AG09319 (cell line): ENCODE results near the gene THOP1.

ENCODE experiments used
- DNase-seq: peaks from one replicate; pipeline ENCODE4 v3.0.0-alpha.2; 2010; ENCODE audit warnings: low read depth; ENCODE audit errors: extremely low read depth
- TF ChIP-seq, protein P1 (sequence below): IDR thresholded peaks from 2 replicates; pipeline ENCODE4 v1.5.1; 2011; ENCODE audit warnings: low read depth, mild to moderate bottlenecking, inconsistent platforms, low read length, moderate library complexity

THOP1 gene

DNA sequence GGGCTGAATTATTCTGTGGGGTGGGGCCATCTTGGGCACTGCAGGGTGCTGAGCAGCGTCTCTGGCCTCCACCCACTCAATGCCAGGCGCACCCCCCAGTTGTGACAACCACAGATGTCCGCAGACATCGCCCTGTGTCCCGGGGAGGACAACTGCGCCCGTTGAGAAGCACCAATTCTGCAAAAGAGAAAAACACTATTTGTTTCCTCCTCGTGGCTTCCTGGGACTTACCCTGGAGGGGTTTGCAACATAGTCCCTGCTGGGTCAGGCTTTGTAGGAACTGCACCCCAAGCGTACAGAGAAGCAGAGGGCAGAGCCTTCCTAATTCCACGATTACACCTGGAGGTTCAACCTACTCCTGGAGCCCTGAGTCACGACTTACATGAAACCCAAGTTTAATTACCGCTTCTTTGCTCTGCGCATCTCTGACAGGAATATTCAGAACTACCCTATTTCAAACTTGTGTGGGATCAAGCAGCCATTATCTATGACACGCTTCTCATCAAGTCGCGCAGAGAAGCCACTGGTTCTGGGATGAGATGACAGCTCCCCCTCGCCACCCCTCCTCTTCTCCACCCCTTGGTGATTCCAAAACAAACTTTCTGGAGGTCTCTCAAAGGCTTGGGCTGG is 34.4 kb upstream of the THOP1 start:
- TF ChIP-seq, protein P1, sequence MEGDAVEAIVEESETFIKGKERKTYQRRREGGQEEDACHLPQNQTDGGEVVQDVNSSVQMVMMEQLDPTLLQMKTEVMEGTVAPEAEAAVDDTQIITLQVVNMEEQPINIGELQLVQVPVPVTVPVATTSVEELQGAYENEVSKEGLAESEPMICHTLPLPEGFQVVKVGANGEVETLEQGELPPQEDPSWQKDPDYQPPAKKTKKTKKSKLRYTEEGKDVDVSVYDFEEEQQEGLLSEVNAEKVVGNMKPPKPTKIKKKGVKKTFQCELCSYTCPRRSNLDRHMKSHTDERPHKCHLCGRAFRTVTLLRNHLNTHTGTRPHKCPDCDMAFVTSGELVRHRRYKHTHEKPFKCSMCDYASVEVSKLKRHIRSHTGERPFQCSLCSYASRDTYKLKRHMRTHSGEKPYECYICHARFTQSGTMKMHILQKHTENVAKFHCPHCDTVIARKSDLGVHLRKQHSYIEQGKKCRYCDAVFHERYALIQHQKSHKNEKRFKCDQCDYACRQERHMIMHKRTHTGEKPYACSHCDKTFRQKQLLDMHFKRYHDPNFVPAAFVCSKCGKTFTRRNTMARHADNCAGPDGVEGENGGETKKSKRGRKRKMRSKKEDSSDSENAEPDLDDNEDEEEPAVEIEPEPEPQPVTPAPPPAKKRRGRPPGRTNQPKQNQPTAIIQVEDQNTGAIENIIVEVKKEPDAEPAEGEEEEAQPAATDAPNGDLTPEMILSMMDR = no peak
- no peak for DNase-seq

DNA sequence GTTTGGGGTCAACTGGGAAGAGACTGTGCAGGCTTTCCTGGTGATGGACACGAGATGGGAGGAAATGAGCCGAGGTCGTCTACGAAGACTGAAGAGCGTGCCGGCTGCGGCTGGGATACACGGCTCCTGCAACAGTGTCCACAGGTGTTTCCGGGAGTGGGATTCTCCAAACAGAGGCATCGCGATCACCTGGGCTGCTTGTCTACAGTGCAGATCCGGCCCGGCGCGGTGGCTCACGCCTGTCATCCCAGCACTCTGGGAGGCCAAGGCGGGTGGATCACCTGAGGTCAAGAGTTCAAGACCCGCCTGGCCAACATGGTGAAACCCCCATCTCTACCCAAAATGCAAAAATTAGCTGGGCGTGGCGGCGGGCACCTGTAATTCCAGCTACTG is 33.9 kb upstream of the THOP1 start:
- DNase-seq = no peak
- TF ChIP-seq, protein P1 = no peak

DNA sequence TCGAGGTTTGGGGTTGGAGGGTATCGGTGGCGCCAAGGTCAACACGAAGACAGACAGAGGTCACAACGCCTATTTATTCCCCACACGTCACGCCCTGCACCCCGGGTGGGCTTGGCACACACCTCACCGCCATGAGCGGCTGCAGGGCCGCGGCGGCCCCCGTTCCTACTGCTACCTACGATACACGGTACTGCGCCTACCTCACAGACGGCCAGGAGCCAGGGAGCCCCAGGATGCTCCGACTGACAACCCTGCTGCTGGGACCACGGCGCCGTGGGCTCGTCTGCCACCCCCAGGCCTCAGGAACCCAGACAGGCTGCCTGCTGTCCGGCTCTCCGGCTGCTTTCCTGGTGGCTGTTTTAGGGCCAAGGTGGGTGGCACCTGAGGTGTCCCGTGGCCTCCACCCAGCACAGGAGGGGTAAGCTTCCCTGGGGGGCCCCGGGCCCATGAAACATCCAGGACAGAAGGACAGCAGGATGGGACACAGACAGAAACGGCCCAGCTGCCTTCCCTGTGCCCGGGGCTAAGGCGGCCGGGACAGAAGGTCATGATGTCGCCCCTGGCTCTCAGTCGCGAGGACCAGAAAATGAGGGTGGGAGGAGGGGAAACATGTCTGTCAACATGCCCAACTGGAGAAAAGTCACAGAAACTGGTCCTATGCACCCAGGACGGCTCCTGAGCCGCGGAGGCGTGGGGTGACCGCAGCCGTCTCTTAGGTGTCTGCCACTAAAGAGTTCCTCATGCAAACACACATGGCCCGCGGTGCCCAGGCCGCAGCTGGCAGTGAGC is 30.4 kb upstream of the THOP1 start:
- DNase-seq = no peak
- TF ChIP-seq, protein P1 = no peak

DNA sequence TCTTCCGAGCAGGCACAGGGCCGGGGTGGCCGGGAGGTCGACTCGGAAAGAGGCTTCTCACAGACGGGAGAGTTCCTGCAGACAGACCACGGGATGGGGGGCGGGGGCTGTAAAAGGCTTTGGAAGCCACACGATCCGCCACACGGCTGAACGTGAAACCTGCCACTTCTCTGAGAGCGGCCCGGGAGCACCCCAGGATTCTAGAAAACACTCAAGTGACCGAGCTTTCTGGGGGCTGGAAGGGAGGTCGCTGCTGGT is 29.9 kb upstream of the THOP1 start:
- TF ChIP-seq, protein P1 = no peak
- DNase-seq = no peak

DNA sequence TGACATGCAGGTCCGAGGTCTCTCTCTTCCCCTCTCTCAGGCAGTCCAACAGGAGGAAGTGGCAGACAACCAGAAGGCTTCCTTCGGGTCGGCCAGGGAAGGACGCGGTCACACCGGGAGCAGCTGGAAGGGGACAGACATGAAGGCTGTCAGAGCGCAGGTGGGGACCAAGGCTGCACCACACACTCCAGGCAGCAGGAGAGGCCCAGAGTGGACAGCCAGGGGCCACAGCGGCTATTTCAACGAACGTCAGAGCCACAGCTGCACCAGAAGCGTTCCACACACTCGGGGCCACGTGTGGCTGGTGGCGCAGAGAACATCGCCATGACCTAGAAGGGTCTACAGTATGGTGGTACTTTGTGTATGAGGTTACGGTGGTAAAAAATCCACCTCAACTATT is 29.5 kb upstream of the THOP1 start:
- no peak for DNase-seq
- TF ChIP-seq, protein P1 = no peak

DNA sequence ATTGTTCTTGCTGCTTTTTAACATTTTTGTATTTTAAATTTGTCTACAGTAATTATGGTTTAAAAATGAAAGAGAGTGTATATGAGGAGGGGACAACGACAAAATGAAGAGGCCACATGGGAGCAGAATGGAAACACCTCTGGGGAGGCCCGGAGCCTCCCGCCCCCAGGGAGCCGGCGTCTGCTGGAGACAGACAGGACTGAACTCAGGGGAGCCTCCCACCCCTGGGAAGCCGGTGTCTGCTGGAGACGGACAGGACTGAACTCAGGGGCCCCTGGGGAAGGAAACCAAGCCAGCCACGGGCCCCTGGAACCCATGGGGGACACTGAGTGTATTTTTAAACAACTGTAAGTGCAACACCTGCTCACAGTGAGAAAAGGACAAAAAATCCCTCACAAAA is 28.8 kb upstream of the THOP1 start:
- DNase-seq = no peak
- TF ChIP-seq, protein P1 = no peak
